Fibroblast of lung (primary cell): ENCODE results near the gene DAAM1.

Experiments
- CTCF ChIP-seq, 2 donors: IDR thresholded peaks in 1 of 2; conservative IDR thresholded peaks in 1 of 2; 1 replicate in 1 of 2; 2 replicates in 1 of 2; pipeline ENCODE4 v1.5.1; 2011 to 2012; ENCODE audit warnings: low read length in 2 of 2, control low read depth in 1 of 2, inconsistent platforms in 1 of 2, low read depth in 1 of 2, mild to moderate bottlenecking in 1 of 2
- EZH2 ChIP-seq: IDR thresholded peaks from 2 replicates; pipeline ENCODE4 v1.5.1; 2012; ENCODE audit warnings: low read length, control low read depth, mild to moderate bottlenecking; ENCODE audit errors: missing control alignments

- TF ChIP-seq CTCF (conservative IDR thresholded peaks at IDR 0.05 in 1 of 2, IDR thresholded peaks at IDR 0.05 in 1 of 2; ENCODE audit: low read depth in 1 of 2, low read length in 2 of 2) = no peak
- no peak for TF ChIP-seq EZH2
Measured at GRCh38 chr14:59295951-59296350, 107.5 kb downstream of the DAAM1 start.
